Measurements from ENCODE around the gene KRTAP9-9. TPM values are rescaled to one million over a fixed set of nuclear protein-coding genes. Genes with fewer than 3 reads are reported as not detected.
"Not testable (repeated sequence)": the region's sequence is repeated elsewhere in the genome, so short reads cannot be mapped to it uniquely, and the experiment has no call there.

The KRTAP9-9 gene
- total RNA-seq, result not detected

GRCh38 chr17:41255381-41256290 is at the start of gene KRTAP9-9:
Gene KRTAP9-9 (plus strand): TSS chr17:41255384.
- H3K27ac ChIP-seq; H3K4me3 ChIP-seq; H3K36me3 ChIP-seq; intact Hi-C loops (cut with DNase I); DNase-seq (ENCODE audit: low spot score in 2 of 2); H3K9me3 ChIP-seq; H3K4me1 ChIP-seq; H3K27me3 ChIP-seq: not testable (repeated sequence)

- H3K27me3 ChIP-seq, result no peaks in the 10 kb centered on the region
- no peaks in the 10 kb centered on the region for H3K36me3 ChIP-seq
- no peak overlapping the region for H3K4me3 ChIP-seq
- H3K9me3 ChIP-seq, result no peaks in the 10 kb centered on the region
- no peaks in the 10 kb centered on the region for H3K4me1 ChIP-seq
- no peak overlapping the region for H3K27ac ChIP-seq
- TF ChIP-seq CTCF (IDR thresholded peaks at IDR 0.05), result no peak
- intact Hi-C loops (cut with DNase I), result no loop called here
- DNase-seq (ENCODE audit: low spot score in 2 of 2), result no peak
Measured at GRCh38 chr17:41211845-41212466, 43.2 kb upstream of the KRTAP9-9 start.

- no peaks in the 10 kb centered on the region for H3K27me3 ChIP-seq
- no peak for TF ChIP-seq CTCF (IDR thresholded peaks at IDR 0.05)
- H3K4me3 ChIP-seq, result no peak overlapping the region
- H3K9me3 ChIP-seq, result no peaks in the 10 kb centered on the region
- no peak overlapping the region for H3K27ac ChIP-seq
- no peaks in the 10 kb centered on the region for H3K4me1 ChIP-seq
- no peaks in the 10 kb centered on the region for H3K36me3 ChIP-seq
- DNase-seq (ENCODE audit: low spot score in 2 of 2), result no peak
- intact Hi-C loops (cut with DNase I), result no loop called here
Measured at GRCh38 chr17:41212524-41213169, 42.5 kb upstream of the KRTAP9-9 start.

GRCh38 chr17:41215681-41216080 is 39.5 kb upstream of the KRTAP9-9 start:
- Histone ChIP-seq H3K9me3 (no peaks in the 10 kb centered on the region), H3K27ac (no peak overlapping the region), H3K4me3 (no peak overlapping the region), H3K36me3 (no peaks in the 10 kb centered on the region), H3K4me1 (no peaks in the 10 kb centered on the region), H3K27me3 (no peaks in the 10 kb centered on the region)
- intact Hi-C loops (cut with DNase I), result no loop called here
- TF ChIP-seq CTCF (IDR thresholded peaks at IDR 0.05), result no peak
- DNase-seq (ENCODE audit: low spot score in 2 of 2), result no peak

- H3K4me3 ChIP-seq, result no peak overlapping the region
- no peak for TF ChIP-seq CTCF (IDR thresholded peaks at IDR 0.05)
- DNase-seq (ENCODE audit: low spot score in 2 of 2), result no peak
- no peaks in the 10 kb centered on the region for H3K9me3 ChIP-seq
- no peak overlapping the region for H3K27ac ChIP-seq
- H3K36me3 ChIP-seq, result no peaks in the 10 kb centered on the region
- intact Hi-C loops (cut with DNase I), result no loop called here
- no peaks in the 10 kb centered on the region for H3K27me3 ChIP-seq
- H3K4me1 ChIP-seq, result no peaks in the 10 kb centered on the region
Measured at GRCh38 chr17:41223821-41224220, 31.4 kb upstream of the KRTAP9-9 start.

- TF ChIP-seq CTCF (IDR thresholded peaks at IDR 0.05), result no peak
- H3K27ac ChIP-seq, result no peak overlapping the region
- H3K4me1 ChIP-seq, result no peaks in the 10 kb centered on the region
- intact Hi-C loops (cut with DNase I), result no loop called here
- no peaks in the 10 kb centered on the region for H3K27me3 ChIP-seq
- no peaks in the 10 kb centered on the region for H3K9me3 ChIP-seq
- no peaks in the 10 kb centered on the region for H3K36me3 ChIP-seq
- no peak for DNase-seq (ENCODE audit: low spot score in 2 of 2)
- H3K4me3 ChIP-seq, result no peak overlapping the region
Measured at GRCh38 chr17:41226051-41226450, 29.1 kb upstream of the KRTAP9-9 start.

- DNase-seq (ENCODE audit: low spot score in 2 of 2); H3K4me1 ChIP-seq; H3K9me3 ChIP-seq; H3K36me3 ChIP-seq; H3K27ac ChIP-seq; H3K4me3 ChIP-seq; H3K27me3 ChIP-seq; intact Hi-C loops (cut with DNase I): not testable (repeated sequence)
Measured at GRCh38 chr17:41226598-41227095, 28.5 kb upstream of the KRTAP9-9 start, which contains the start of gene KRTAP9-2. Gene KRTAP9-2 (plus strand): TSS chr17:41226648. CDS start chr17:41226655, 7 bp downstream.

All from ascending aorta (tissue), 2 donors.